LNCAP (cell line): ENCODE data around the gene GLB1L.

Experiments
- TF ChIP-seq, protein P1 (sequence below): fragments of 450-650 bp; IDR thresholded peaks from 2 replicates; pipeline ENCODE4 v1.5.1; 2017; ENCODE audit warnings: mild to moderate bottlenecking

The GLB1L gene

DNA sequence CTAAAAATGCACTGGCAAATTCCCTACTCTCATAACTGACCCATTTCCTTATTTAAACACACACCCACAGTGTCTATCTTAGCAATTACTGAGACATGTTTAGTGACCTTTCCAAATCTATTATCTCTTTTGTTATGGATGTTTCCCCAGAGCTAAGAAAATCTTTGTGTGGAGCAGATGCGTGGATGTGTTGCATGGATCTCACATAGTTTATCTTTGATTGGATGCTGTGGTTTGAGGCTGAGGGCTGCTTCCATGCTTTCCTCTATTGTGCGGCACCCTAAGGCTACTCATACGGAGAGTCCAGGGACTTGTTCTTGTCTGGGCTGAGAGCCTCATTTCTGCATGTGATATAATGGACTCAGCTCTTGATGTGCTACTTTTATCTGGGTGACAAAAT is 10.9 kb downstream of the GLB1L start:
- TF ChIP-seq, protein P1, sequence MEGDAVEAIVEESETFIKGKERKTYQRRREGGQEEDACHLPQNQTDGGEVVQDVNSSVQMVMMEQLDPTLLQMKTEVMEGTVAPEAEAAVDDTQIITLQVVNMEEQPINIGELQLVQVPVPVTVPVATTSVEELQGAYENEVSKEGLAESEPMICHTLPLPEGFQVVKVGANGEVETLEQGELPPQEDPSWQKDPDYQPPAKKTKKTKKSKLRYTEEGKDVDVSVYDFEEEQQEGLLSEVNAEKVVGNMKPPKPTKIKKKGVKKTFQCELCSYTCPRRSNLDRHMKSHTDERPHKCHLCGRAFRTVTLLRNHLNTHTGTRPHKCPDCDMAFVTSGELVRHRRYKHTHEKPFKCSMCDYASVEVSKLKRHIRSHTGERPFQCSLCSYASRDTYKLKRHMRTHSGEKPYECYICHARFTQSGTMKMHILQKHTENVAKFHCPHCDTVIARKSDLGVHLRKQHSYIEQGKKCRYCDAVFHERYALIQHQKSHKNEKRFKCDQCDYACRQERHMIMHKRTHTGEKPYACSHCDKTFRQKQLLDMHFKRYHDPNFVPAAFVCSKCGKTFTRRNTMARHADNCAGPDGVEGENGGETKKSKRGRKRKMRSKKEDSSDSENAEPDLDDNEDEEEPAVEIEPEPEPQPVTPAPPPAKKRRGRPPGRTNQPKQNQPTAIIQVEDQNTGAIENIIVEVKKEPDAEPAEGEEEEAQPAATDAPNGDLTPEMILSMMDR, result no peak

DNA sequence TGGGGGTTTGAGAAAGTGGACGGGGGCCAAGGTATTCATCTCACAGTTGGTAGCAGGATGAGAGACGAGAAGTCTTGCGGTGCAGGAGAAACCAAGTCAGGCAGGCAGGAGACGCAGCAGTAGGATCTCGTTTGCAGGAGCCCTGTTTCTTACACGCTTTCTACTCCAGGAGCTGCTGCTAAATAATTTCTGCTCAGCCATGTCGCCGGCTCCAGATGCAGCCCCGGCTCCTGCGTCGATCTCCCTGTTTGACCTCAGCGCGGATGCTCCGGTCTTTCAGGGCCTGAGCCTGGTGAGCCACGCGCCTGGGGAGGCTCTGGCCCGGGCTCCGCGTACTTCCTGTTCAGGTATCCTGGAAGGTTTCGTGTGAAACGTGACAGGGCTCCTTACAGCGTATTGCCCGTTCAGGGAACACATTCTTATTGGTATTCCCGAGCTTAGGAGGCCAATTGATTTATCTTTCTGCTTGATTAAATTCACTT is 15.1 kb downstream of the GLB1L start:
- TF ChIP-seq, protein P1, result no peak

DNA sequence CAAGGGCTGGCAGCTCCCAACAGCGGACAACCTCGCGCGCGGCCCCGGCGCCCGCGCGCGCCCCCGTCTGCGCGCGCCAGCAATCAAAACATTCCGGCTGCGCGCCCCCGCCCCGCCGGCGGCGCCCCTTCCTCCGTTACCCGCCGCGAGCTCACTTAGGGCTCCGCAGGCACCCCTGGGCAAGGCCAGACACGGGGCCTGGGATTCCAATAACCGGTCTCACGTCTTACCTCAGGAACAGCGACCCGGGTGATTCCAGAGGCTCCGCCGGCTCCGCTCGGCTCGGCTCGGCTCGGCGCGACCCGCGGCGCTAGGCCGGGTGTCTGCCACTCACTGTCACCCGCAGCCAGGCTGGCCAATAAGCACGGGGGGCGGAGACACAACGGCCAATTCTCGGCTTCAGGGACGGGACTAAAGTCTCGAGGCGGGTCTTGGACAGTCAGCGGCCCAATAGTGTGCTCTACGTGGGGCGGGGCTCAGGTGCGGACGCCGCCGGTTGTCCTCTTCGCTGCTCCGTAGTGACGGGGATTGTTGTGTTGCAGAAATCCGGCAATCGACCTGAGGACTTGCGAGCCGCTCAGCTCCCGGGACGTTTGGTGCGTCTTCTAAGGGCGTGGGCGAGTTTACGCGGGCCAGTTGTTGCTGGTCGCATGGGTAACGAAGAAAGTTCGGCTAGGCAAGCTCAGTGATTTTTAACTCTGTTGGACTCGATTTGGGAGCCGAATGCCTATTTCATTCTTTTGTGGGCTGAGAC is 15.8 kb downstream of the GLB1L start, which contains the start of the genes ANKZF1 and ATG9A:
Gene ANKZF1, plus strand, starts transcription at position 502 of the 754 bp plus-strand sequence. CDS start 452 bp downstream, outside the sequence.
Gene ATG9A, minus strand, starts transcription at position 332 of the 754 bp plus-strand sequence. CDS start 1,612 bp downstream, outside the sequence.
- TF ChIP-seq, protein P1, result no peak

DNA sequence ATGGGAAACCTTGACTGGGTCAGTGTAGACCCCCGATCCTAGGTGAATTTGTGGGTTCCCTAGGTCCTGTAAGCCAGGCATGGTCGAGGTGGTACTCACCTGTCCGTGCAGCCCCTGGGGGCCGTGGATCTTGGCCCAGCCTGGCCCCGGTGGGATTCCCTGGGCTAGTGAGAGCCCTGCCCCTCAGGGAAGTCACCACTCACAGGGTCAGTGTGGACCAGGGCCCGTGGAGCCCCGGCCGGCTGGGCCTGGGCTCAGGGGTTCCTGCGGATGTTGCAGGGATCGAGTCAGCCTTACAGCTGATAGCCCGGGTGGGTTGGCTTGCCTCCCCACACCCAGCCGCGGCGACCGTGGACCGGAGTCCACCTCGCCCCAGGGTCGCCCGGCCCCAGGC is 16.3 kb downstream of the GLB1L start:
- TF ChIP-seq, protein P1, result no peak

DNA sequence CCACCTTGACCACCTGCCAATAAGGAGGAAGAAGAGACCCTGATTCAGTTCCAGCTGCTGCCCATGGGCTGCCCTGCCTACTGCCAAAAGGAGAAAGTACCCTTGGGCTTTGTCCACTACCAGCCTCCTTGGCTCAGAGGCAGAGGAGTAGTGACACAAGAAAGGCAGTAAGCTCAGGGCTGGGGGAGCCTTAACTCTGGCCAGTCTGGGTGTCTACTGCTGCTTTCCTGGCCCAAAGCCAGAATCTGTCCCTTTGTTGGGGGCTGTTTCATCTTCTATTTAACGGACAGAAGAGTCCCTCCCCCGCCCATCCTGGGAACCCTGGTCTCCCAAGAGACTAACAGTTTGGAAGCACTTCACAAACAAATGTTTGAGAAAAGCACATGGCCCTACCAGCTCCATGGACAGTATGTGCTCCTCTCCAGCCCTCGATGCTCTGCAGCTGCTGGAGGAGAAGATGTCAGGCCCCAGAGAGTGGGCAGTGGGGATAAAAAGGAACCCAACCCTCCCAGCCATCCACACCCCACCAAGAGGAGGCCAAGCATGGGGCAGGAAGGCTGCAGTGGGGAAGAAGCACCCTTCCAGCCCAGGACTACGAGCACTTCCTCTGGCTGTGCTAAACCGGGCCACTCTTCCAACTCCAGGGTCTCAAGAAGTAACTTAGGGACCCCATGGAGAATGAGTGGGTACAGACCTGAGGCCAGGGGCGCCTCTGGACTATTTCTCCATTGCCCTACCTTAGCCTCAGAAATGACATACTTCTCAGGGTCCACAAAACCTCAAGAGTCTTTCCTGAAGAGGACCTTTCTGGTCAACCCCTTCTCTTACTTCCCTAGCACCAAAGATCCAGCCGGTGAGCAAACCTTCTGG is 17.0 kb downstream of the GLB1L start:
- TF ChIP-seq, protein P1, result no peak

DNA sequence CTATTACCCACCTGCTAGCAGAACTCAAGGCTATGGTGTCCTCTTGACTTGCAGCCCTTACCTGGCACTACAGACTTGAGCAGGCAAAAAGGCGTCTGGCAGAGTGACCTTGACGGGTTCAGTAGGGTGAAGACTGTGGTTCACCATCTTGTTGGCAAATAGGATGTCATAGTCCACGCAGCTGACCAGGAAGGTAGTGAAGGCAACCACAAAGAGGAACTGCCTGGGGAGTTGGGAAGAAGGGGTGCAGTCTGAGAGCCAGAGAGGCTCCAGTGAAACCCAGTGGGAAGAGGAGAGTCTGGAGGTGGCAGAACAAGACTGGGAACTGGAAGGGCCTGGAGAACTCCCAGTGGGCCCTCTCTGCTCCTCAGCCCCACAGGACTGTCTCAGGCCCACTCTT is 19.9 kb downstream of the GLB1L start:
- TF ChIP-seq, protein P1, result no peak

DNA sequence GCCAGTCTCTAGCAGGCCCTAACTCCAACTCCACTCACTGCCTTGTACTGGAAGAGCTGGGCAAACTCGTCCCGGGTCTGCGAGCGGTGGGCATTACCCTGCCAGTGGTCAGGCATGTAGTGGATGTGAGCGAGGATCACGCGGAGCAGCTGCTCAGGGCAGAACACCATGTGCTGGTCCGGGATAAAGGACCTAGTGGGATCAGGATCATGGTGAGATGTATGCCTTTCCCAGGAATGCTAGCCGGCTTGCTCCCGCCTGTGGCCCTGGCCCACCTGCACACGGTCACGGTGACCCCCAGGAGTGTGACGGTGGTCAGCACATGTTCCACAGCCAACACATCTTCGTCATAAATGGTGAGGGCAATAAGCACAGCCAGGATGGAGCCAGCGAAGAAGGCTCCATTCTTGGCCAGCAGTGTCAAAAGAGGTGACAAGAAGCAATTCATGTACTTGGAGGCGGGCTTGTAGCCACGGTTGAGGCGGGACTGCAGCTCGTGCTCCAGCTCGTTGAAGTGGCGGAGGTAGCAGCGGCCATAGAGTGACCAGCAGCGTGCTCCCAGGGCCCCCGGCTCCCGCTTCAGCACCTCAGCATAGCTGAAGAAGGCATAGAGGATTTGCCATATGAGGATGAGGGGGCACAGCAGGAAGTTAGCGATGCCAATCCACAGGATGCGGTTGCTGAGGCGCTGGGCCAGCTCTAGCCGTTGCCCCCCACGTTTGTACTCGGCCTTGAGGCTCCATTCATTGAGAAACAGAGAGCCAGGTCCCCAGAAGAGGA is 21.2 kb downstream of the GLB1L start:
- TF ChIP-seq, protein P1, result no peak
